ENCODE data around the gene IRAK2. TPM values are rescaled to one million over a fixed set of nuclear protein-coding genes. Genes with fewer than 3 reads are reported as not detected.

Gene IRAK2
- total and polyA plus RNA-seq, 2 of the 8 experiments (the other 6 are each of a cell fraction or from before 2014, with no cell fraction given), result 1.5 TPM

- 0 out of 2 replicates have a peak overlapping the region, but pooled peaks have one; percentile 34 for H2BK20ac ChIP-seq (ENCODE audit: low read length)
- H3K23ac ChIP-seq (ENCODE audit: insufficient read length), result no peak overlapping the region
- H3K4ac ChIP-seq (replicated peaks; ENCODE audit: insufficient read length, low read depth, low read length), result no peak overlapping the region
- H3K27me3 ChIP-seq (replicated peaks in 1 of 4; ENCODE audit: control insufficient read depth in 3 of 4, extremely low read depth in 1 of 4, insufficient read depth in 3 of 4, low read length in 3 of 4), result no peaks in the 10 kb centered on the region
- peaks cover 0 to 2% (median 0%) of the 10 kb centered on the region in 4 experiments; a peak in 1 of 8 replicates for H3K36me3 ChIP-seq (ENCODE audit: control insufficient read depth in 2 of 4, insufficient read depth in 4 of 4, low read length in 3 of 4)
- H2BK15ac ChIP-seq (ENCODE audit: low read length), result no peak overlapping the region
- H3K79me2 ChIP-seq (ENCODE audit: control insufficient read depth in 1 of 2, insufficient read depth in 2 of 2, low read length in 2 of 2), result no peaks in the 10 kb centered on the region
- CTCF ChIA-PET (ENCODE audit: partially characterized antibody), result interaction anchor here (0.9 to 1.1 kb wide), 2 partner anchors 10 to 51 kb away, joined by 3 read pairs; partner anchors contain the start of gene TATDN2
- POLR2A ChIA-PET (ENCODE audit: partially characterized antibody), result interaction anchor here (0.6 to 1.6 kb wide), 4 partner anchors 9 to 11 kb away, joined by 3 to 9 read pairs (median 3); partner anchors contain the start of gene TATDN2
- H4K8ac ChIP-seq (ENCODE audit: extremely low read depth, insufficient read depth, low read length), result no peak overlapping the region
- no peak overlapping the region for H2BK120ac ChIP-seq (replicated peaks; ENCODE audit: low read depth, low read length)
- H2BK12ac ChIP-seq (ENCODE audit: low read depth, low read length), result no peak overlapping the region
- H4K20me1 ChIP-seq (replicated peaks in 1 of 2; ENCODE audit: control insufficient read depth in 1 of 2, insufficient read depth in 2 of 2, low read length in 2 of 2), result no peaks in the 10 kb centered on the region
- no peak overlapping the region for H4K91ac ChIP-seq (replicated peaks; ENCODE audit: insufficient read length, low read length)
- no peak for FAIRE-seq
- H3K4me1 ChIP-seq (replicated peaks in 1 of 4; ENCODE audit: control insufficient read depth in 3 of 4, insufficient read depth in 4 of 4, low read length in 3 of 4), result peaks cover 0 to 2% (median 1%) of the 10 kb centered on the region in 4 experiments; a peak in 1 of 7 replicates
- H3K9me3 ChIP-seq (ENCODE audit: insufficient read depth in 2 of 2, low read depth in 1 of 2, low read length in 1 of 2), result no peaks in the 10 kb centered on the region
- H3K27ac ChIP-seq (ENCODE audit: low read depth, low read length), result no peak overlapping the region
- no peak overlapping the region for H3K14ac ChIP-seq (ENCODE audit: insufficient read length)
- H3K4me3 ChIP-seq (ENCODE audit: extremely low read depth in 1 of 4, insufficient read depth in 2 of 4, low read depth in 3 of 4, low read length in 4 of 4), result no peak overlapping the region
- DNase-seq (ENCODE audit: low read depth in 1 of 2, low spot score in 2 of 2), result no peak
- H2AFZ ChIP-seq (ENCODE audit: low read length), result 0 out of 2 replicates have a peak overlapping the region, but pooled peaks have one; percentile 42
- H3K79me1 ChIP-seq (ENCODE audit: low read depth, low read length), result no peaks in the 10 kb centered on the region
- H2BK5ac ChIP-seq (ENCODE audit: low read depth, low read length), result no peak overlapping the region
- WGBS, 2 experiments (ENCODE audit: extremely low coverage in 1 of 2, insufficient coverage in 1 of 2, insufficient read length in 1 of 2, insufficient replicate concordance in 2 of 2, low coverage in 1 of 2, low lambda C conversion rate in 2 of 2, missing lambda C conversion rate in 1 of 2), result 82% methylated on average over 11 of the region's 15 CpGs; no CpG with 5 or more reads in 1 of the 2 experiments
- no peak overlapping the region for H3K18ac ChIP-seq (ENCODE audit: extremely low read depth, low read length)
- H2AK5ac ChIP-seq (ENCODE audit: low read depth, low read length), result no peak overlapping the region
- no peak overlapping the region for H3K56ac ChIP-seq (replicated peaks; ENCODE audit: insufficient read length, low read depth, low read length)
- no peak overlapping the region for H3K4me2 ChIP-seq (ENCODE audit: insufficient read depth in 1 of 2, low read depth in 2 of 2, low read length in 2 of 2)
- no peak for TF ChIP-seq BACH1 (IDR thresholded peaks at IDR 0.05; ENCODE audit: low read length)
- peak; percentile 28; the same call in 1 of the 2 replicates for TF ChIP-seq ATF3 (IDR thresholded peaks at IDR 0.05; ENCODE audit: insufficient read depth, low read depth, low read length)
- peak; percentile 71 for TF ChIP-seq USF2 (IDR thresholded peaks at IDR 0.05; ENCODE audit: low read length)
- H3K9ac ChIP-seq (replicated peaks in 1 of 4; ENCODE audit: extremely low read depth in 1 of 4, low read depth in 3 of 4, low read length in 3 of 4), result no peak overlapping the region
- H4K5ac ChIP-seq (ENCODE audit: insufficient read length, low read depth, low read length), result no peak overlapping the region
- no peaks in the 10 kb centered on the region; the same call in 1 of the 2 replicates for H3K23me2 ChIP-seq (ENCODE audit: low read depth, low read length)
Observed at GRCh38 chr3:10238345-10239183, 73.8 kb downstream of the IRAK2 start.

Data from H1 (cell line).